GM12875 (cell line): ENCODE data around the gene CFAP206.

Source experiments
- H3K4me3 ChIP-seq: one replicate; pipeline ENCODE4 v1.5.1; 2011; ENCODE audit warnings: low read depth, low read length, control low read depth
- TF ChIP-seq, protein P1 (sequence below): IDR thresholded peaks from 2 replicates; pipeline ENCODE4 v1.5.1; 2011; ENCODE audit warnings: low read depth, mild to moderate bottlenecking, control low read depth, inconsistent platforms, low read length, moderate library complexity, borderline replicate concordance; ENCODE audit not compliant: insufficient read depth

The CFAP206 gene

DNA sequence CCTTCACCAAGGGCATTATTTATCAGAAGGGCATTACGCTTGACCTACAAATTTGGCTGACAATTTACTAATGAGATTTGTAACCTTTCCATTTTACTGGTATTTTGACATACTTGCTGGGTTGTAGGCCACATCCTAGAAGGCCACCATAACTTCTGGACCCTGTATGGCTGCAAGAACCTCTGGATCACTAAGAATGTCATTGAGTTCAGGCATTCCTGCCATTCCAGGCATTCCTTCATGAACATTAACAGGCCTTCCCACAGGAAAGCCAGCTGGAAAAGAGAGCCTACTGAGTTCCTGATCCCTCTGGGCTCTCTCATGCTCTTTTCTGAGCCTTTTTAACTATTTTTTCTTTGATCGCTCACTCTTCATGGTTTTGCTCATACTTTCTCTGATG, 36.6 kb downstream of the CFAP206 start:
- TF ChIP-seq, protein P1, sequence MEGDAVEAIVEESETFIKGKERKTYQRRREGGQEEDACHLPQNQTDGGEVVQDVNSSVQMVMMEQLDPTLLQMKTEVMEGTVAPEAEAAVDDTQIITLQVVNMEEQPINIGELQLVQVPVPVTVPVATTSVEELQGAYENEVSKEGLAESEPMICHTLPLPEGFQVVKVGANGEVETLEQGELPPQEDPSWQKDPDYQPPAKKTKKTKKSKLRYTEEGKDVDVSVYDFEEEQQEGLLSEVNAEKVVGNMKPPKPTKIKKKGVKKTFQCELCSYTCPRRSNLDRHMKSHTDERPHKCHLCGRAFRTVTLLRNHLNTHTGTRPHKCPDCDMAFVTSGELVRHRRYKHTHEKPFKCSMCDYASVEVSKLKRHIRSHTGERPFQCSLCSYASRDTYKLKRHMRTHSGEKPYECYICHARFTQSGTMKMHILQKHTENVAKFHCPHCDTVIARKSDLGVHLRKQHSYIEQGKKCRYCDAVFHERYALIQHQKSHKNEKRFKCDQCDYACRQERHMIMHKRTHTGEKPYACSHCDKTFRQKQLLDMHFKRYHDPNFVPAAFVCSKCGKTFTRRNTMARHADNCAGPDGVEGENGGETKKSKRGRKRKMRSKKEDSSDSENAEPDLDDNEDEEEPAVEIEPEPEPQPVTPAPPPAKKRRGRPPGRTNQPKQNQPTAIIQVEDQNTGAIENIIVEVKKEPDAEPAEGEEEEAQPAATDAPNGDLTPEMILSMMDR = no peak
- H3K4me3 ChIP-seq = no peak overlapping the region

DNA sequence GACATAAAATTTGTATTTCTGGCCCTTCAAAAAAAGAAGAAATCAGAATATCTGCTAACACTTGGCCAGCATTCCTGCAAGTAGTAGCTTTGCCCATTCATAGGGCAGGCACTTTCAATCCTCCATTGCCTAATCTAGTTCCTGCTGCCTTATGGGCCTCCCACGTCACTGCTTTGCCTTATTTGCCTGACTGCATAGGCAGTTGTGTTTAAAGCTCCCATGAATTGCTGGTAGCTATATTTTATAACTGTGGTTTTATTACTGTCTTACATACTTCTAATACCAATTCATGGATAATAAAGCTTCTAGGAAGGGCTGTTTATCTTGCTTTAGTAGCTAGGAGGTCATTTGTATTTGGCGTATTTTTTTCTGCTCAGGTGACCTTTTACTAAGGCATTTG, 57.3 kb downstream of the CFAP206 start:
- TF ChIP-seq, protein P1 = no peak
- H3K4me3 ChIP-seq = no peak overlapping the region

DNA sequence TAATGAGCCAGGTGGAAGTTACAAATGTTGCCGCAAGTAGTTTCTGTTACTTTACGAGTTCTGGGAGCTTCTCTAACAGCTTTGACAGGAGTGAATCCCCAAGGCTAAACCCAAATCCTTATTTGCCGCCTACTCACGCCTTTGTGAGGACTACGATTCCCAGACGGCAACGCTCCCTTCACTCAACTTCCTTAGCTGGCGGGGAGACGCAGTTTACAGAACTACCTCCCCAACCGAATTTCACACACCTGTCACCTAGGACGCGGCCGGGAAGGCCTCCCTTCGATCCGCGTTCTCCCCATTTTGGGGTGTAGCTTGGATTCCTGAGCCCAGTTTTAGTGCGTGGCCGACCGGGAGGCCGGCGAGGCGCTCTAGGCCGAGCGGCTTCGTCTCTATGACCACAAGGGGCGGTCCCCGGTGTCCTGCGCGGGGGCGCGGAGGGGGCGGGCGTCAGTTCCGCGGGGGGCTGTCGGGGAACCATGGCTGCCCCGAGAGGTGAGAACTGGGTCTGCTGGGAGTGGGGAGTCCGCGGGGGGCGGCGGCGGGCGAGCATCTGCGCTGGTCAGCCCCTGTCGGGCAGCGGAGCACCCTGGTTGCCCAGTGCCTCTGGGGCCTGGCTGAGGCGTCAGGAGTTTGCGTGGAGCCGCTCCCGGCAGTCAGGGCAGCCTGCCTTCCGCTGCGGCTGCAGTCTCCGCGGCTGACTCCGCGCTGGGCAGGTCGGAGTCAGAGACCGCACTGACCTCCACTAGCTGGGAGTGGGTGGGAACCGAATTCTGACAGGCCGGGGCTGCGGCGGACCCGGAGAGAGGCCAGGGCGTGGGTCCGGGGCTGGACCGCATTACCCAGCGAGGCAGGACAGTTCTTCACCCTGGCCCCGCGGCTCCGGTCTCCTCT, 65.0 kb downstream of the CFAP206 start, which contains the start of gene SLC35A1:
Gene SLC35A1, plus strand, starts transcription at position 450 of the 894 bp plus-strand sequence. Its CDS starts 30 bp downstream, at position 480.
- H3K4me3 ChIP-seq = peak within 1 kb of the TSS; percentile 86
- TF ChIP-seq, protein P1 = no peak

DNA sequence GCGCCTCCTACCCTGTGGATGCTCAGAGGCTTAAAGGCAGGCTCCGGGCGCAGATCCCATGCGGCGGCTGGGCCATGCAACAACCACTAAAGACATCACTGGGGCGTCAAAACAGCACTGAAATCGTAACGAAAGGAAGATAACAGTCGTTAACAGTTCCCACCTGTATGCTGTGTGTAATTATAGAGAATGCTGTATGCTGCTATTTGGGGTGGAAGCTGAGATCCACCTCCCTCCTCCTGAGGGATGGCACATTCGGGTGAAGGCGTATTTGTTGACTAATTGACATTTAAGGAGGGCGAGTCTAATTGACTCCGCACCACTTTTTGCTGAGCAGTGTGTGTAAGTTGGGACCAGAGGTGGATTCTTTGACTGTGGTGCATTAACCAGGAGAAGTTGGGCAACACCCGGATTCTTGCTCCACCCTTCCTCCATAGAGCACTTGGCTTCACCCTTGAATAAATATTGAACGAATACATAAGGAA, 65.7 kb downstream of the CFAP206 start:
- peak overlapping the region; percentile 86 for H3K4me3 ChIP-seq

DNA sequence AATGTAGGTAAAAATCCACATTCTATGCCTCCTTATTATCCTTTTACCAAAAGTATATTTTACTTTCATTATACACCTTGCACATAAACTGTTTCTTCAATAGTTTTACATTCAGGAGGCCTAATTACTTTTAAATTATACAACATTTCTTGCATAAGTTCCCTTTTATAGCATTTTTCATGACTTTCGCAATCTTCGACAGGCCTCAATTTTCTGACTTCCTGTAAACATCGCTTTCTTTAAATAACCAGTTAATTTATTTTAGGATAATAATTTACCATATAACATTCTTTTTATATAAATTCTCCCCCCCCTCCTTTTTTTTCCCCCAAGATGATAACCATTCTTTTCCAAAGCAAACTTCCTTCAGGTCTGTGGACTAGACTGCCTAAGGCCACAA, 74.2 kb downstream of the CFAP206 start:
- TF ChIP-seq, protein P1 = no peak
- no peak overlapping the region for H3K4me3 ChIP-seq

More for the DNA sequence above, 65.7 kb downstream of the CFAP206 start:
- TF ChIP-seq, protein P1 = no peak

DNA sequence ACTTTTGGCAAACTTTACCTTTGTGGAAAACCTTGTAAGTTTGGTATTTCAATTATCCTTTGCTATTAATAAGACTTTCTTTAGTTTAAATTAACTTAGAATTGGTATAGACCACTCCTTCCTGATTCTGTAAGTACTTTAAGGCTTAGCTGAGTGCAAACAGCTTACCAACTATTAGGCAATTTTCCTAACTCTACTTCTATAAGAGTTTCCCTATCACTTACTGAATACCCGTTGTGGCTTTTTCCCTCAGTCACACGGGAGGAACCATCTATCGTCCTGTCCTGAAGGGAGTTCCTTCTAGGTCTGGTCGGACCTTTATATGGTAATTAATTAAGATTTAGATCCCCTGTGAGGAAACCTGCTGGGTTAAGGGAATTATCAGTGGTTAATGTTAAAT, 74.6 kb downstream of the CFAP206 start:
- H3K4me3 ChIP-seq = no peak overlapping the region

DNA sequence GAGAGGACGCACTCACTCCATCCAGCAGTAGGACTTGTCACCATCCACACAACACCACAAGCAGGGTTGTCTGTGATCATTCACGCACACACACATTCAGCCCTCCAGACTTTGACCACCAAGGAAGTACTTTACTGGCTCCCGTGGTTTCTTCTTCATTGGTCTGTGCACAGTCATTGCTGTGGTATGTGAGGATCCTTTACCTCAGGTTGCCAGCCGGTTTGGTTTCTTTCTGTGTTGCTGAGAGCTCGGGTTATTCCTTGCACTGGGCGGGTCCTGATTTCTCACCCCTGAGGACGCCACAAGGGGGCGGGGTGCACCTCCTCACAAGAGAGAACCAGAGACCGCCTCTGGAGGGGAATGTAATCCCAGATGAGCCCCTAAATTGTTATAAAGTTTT, 76.2 kb downstream of the CFAP206 start:
- H3K4me3 ChIP-seq = no peak overlapping the region
- TF ChIP-seq, protein P1 = no peak

More for the DNA sequence above, 74.6 kb downstream of the CFAP206 start:
- TF ChIP-seq, protein P1 = no peak
